Bone marrow (tissue), 2 donors: ENCODE data around the gene PPP3CA.
A peak's percentile ranks its signal among the peaks of the same experiment; 100 is the strongest.

Experiments
- DNase-seq, 2 donors: peaks; one replicate each; lab custom pipeline; 2025; lab: John Stamatoyannopoulos, UW

Gene PPP3CA

GRCh38 chr4:101050088-101050836 is 297.1 kb downstream of the PPP3CA start:
- no peak for DNase-seq

DNA sequence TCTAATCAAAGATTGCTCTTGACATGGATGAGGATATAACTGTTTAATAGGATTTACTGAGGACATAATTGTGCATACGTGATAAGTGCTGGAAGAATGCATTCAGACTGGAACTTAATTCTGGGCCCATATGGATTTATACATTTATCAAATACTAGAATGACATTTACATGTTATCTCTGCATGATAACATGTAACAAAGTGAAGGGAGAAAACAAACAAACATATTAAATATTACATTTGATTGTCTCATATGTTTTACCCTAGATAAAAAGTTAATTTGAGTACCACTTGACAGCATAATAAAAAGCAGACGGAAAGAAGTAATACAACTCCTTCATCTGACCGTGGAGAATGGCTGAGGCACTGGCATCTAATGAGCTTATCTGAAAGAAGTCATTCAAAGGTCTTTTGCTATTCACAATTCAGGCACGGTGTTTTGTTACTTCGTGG is 297.8 kb downstream of the PPP3CA start:
- no peak for DNase-seq

- no peak for DNase-seq
These were observed 302.6 kb downstream of the PPP3CA start for GRCh38 chr4:101044766-101045165.

DNA sequence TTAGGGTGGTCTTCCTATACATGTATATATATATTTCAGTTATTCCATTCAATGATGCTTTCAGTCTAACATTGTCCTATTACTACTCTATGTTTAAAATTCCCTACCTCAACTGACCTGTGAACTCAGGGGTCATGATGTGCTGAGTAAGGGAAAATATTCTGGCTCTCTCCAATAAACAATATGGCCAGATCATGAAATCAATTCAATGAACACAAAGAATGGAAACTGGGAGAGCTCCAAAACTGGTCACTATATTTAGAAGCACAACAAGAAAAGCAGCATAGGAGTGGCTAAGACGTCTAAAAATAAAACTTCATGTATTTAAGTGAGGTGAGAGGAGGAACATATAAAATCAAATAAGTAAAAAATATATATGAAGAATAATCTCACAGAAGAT is 304.5 kb downstream of the PPP3CA start:
- no peak for DNase-seq

- no peak for DNase-seq
These were observed 306.6 kb downstream of the PPP3CA start for GRCh38 chr4:101040776-101041175.

- no peak for DNase-seq
These were observed 308.0 kb downstream of the PPP3CA start for GRCh38 chr4:101039367-101039766.

GRCh38 chr4:101037938-101038413 is 309.4 kb downstream of the PPP3CA start:
- peak in 1 of 2 donors; percentile 20 for DNase-seq

GRCh38 chr4:101037249-101037648 is 310.1 kb downstream of the PPP3CA start:
- no peak for DNase-seq

GRCh38 chr4:101035487-101035886 is 311.8 kb downstream of the PPP3CA start:
- DNase-seq, result no peak

DNA sequence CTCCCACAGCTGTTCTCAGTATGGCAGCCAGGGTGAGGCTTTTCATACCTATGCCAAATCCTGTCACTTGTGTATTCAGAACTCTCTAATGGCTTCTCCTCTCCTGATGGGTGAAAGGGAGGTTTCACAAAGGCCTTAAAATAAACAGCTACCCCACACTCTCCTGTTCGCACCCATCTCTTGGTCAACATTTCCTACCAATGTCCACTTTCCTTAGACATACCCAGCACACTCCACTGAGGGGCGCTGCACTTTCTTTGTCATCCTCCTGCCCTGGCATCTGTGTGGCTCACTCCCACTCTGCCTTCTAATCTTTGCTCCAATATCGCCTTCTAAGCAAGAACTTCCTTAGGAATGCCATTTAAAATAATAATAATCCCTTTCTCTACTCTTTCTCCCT is 313.3 kb downstream of the PPP3CA start:
- DNase-seq, result no peak

GRCh38 chr4:101032541-101032940 is 314.8 kb downstream of the PPP3CA start:
- DNase-seq, result no peak

DNA sequence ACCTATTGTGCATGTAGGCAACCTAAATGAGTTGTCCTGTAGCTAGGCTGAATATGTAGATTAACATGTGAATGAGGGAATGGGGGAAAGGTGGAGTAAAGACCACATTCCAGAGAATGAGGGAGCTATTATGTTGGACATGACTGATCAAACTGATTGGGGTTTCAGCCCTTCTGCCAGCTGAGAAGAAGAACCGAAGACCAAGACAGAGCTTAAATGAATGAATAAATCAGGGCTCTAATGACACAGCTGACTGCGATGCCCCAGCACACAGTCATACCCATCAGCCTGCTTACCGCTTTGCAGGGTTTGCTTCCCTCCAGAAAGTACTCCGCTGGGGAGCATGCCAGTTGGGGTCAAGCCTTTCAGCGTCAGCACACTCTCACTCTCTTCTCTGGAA is 315.4 kb downstream of the PPP3CA start:
- no peak for DNase-seq

DNA sequence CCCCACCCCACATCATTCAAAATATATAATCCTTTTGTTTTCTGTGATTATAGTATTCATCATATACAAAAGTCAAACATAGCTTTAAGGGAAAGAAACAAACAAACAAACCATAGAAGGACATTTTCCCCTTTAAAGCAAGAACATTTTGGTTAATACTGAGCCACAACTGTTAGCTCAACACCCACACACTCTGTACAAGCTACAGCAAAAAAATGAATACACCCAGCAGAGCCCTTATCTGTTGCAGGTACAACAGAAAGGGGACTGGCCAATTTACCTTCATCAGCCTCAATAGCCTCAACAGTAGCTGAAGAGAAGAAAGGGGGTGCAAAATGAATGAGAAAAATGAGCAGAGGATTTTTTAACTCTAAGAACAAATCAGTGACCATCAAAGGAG is 318.4 kb downstream of the PPP3CA start:
- DNase-seq, result no peak

GRCh38 chr4:101027721-101028120 is 319.6 kb downstream of the PPP3CA start:
- no peak for DNase-seq

- no peak for DNase-seq
These were observed 321.6 kb downstream of the PPP3CA start for GRCh38 chr4:101025755-101026154.

GRCh38 chr4:101022151-101023024 is 324.9 kb downstream of the PPP3CA start:
- DNase-seq, result no peak

DNA sequence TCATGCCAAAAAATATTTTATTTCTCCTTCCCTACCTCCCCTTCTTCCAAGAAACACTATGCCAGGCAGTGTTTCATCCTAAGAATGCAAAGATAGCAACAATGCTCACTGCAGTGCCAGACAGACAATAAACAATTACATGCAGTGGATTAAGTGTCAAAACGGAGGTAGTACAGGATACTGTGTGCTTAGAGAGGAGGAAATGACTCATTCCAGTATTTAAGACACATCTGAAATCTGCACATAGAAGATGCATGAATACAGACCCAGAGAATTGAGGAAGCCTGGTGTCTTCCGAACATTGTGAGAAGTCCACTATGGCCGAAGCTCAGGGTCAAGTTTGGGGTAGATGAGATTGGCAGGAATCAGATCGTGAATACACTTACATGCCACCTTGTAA is 326.4 kb downstream of the PPP3CA start:
- DNase-seq, result peak in 1 of 2 donors; percentile 73

DNA sequence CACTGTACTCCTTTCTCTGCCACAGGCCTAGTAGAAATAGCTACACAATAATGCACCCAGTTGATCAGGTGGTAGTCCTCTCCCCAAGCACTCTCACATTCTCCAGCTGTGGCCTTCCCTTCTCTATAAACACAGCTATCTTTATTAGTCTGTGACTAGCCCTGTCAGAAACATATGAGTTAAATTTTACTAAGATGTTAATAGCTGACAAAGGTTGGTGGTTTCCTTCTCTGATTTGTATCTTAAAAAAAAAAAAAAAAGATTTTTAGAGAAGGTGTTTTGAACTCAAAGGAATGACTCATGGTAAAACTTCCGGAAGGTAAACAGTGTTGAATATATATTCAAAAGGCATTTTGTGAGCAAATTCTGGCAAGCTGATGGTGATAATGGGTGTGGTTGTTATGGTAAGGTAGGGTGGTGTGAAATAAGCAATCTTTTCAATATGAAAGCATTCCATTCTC is 327.4 kb downstream of the PPP3CA start:
- DNase-seq, result no peak

GRCh38 chr4:101019313-101019712 is 328.0 kb downstream of the PPP3CA start:
- no peak for DNase-seq

DNA sequence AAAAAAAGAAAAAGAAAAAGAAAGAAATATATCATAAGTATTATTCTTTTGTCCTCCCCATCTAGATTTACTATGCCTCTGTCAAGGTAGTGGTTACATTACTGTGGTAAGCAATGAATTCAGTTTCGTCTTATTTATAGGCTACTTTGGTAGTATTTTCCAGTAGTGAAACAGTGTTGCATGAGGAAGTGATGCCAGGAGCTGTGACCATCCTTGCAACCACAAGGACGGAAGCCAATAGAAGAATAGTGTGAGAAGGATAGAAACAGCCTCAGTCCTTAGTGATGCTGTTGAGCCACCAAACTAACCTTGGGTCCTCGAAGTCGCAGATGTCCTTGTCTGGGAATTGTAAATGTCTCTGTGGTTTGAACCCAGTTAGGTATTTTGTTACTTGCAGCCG is 328.5 kb downstream of the PPP3CA start:
- peak in 1 of 2 donors; percentile 33 for DNase-seq

DNA sequence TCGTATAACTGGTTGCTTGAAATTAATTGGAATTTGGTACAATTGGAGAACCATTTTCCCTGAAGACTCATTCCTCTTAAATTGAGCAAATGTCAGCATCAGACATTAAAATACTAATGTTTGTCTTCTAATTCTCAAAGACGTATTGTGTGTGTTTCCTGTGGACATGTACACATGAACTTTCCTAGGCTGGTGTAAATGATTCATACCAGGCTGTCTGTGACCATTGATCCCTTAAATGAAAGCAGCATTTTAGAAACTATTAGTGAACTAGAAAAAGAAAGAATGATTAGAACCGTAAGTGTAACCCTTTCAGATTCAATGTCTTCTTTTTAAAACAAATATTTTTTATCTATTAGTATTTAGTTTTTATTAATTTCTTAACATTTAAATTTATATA is 332.9 kb downstream of the PPP3CA start:
- DNase-seq, result no peak

GRCh38 chr4:101010987-101011386 is 336.3 kb downstream of the PPP3CA start:
- DNase-seq, result no peak

DNA sequence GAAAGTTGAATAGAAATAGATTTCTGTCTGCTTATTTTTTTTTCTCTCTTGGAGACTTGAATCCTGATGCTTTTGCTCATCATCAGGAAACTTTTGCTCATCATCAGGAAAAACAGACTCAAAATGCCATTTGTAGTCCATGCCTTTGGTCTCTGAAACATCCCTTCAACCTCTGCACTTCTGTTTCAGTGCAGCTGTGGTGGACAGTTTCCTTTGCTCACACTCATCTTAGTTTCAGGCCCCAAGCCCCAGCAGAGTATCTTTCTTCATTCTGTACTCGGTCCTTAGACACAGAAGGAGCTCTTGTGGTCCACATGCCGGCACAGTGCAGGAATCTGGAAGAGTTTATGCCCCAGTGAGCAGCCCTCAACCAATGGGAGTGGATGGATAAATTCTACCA is 337.9 kb downstream of the PPP3CA start:
- no peak for DNase-seq
